Measurements from ENCODE around the gene POLR1A. TPM values are rescaled to one million over a fixed set of nuclear protein-coding genes. Genes with fewer than 3 reads are reported as not detected.

POLR1A gene
- total RNA-seq, 1 experiment from 2014 or later: 62.7 TPM

DNA sequence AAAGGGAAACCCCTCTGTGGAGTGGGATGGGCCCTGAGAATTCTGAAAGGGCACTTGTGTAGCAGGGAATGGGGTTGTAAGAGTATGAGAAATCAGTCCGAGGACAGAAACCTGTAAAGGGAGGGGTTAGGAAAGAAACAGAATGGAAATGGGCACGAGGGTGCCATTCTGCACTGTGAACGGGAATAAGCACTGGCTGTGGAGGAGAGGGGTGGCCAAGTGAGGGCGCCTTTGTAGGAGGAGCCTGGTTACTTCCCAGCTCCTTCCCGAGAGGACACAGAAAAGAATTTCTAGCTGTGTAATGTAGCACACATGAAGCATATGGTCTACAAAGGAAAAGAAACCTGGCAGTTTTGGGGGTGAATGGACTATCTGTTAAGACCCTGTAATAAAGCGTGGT, 53.4 kb downstream of the POLR1A start:
- Histone ChIP-seq H3K9me3 (ENCODE audit: control insufficient read depth, low read depth, low read length) (no peaks in the 10 kb centered on the region), H3K79me1 (ENCODE audit: insufficient read depth, low read depth, low read length, poor library complexity, severe bottlenecking) (no peaks in the 10 kb centered on the region), H2BK15ac (ENCODE audit: low read depth, low read length) (no peak overlapping the region), H2BK120ac (ENCODE audit: low read depth, low read length, poor library complexity, severe bottlenecking) (no peak overlapping the region), H3K4me2 (ENCODE audit: insufficient read depth, insufficient read length, low read length) (no peak overlapping the region), H3K4ac (ENCODE audit: low read depth, low read length) (no peak overlapping the region), H4K5ac (ENCODE audit: insufficient read length, low read depth, low read length) (no peak overlapping the region), H3K23me2 (ENCODE audit: insufficient read length, low read depth, low read length, poor library complexity, severe bottlenecking) (no peaks in the 10 kb centered on the region), H3K23ac (ENCODE audit: insufficient read length, low read depth, low read length) (no peak overlapping the region), H4K91ac (ENCODE audit: insufficient read length, low read depth, low read length) (no peak overlapping the region), H4K20me1 (ENCODE audit: control insufficient read depth, insufficient read depth, insufficient read length) (no peaks in the 10 kb centered on the region), H4K8ac (replicated peaks; ENCODE audit: insufficient read length, low read depth, low read length) (no peak overlapping the region), H2AK5ac (ENCODE audit: insufficient read length, low read length) (no peak overlapping the region), H3K9ac (ENCODE audit: extremely low read depth, insufficient read length, low read length) (no peak overlapping the region), H3K18ac (ENCODE audit: insufficient read length, low read depth, low read length) (no peak overlapping the region), H3T11ph (ENCODE audit: low read length) (no peak overlapping the region), H2AFZ (ENCODE audit: low read length) (no peak overlapping the region), H3K56ac (ENCODE audit: insufficient read length, low read depth, low read length) (no peak overlapping the region), H2BK5ac (ENCODE audit: insufficient read length, low read length) (no peak overlapping the region), H2BK12ac (ENCODE audit: insufficient read length, low read depth, low read length) (no peak overlapping the region), H3K14ac (ENCODE audit: insufficient read depth, low read length) (no peak overlapping the region), H3K27me3 (ENCODE audit: insufficient read depth, low read length) (no peaks in the 10 kb centered on the region), H3K4me1 (ENCODE audit: insufficient read depth, low read length) (no peaks in the 10 kb centered on the region), H2BK20ac (ENCODE audit: low read depth, low read length, poor library complexity, severe bottlenecking) (no peak overlapping the region), H3K79me2 (ENCODE audit: insufficient read depth, low read length) (no peaks in the 10 kb centered on the region), H3K27ac (ENCODE audit: insufficient read length, low read depth, low read length) (no peak overlapping the region)
- peaks cover 31 to 85% (median 47%) of the 10 kb centered on the region in 3 experiments; a peak in 6 of 7 replicates for H3K36me3 Mint-ChIP-seq (ENCODE audit: insufficient read depth in 1 of 3, low read depth in 3 of 3)
- H3K27ac Mint-ChIP-seq: peak overlapping the region in 1 of 3 experiments; percentile 68; a peak in 1 of 7 replicates
- peak; percentile 12 for DNase-seq
- H3K9me3 Mint-ChIP-seq: no peaks in the 10 kb centered on the region; a peak in 1 of 5 replicates
- H3K27me3 Mint-ChIP-seq (ENCODE audit: low read depth): no peaks in the 10 kb centered on the region
- TF ChIP-seq, protein P1, sequence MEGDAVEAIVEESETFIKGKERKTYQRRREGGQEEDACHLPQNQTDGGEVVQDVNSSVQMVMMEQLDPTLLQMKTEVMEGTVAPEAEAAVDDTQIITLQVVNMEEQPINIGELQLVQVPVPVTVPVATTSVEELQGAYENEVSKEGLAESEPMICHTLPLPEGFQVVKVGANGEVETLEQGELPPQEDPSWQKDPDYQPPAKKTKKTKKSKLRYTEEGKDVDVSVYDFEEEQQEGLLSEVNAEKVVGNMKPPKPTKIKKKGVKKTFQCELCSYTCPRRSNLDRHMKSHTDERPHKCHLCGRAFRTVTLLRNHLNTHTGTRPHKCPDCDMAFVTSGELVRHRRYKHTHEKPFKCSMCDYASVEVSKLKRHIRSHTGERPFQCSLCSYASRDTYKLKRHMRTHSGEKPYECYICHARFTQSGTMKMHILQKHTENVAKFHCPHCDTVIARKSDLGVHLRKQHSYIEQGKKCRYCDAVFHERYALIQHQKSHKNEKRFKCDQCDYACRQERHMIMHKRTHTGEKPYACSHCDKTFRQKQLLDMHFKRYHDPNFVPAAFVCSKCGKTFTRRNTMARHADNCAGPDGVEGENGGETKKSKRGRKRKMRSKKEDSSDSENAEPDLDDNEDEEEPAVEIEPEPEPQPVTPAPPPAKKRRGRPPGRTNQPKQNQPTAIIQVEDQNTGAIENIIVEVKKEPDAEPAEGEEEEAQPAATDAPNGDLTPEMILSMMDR (conservative IDR thresholded peaks at IDR 0.05): no peak
- H3K4me1 Mint-ChIP-seq: no peaks in the 10 kb centered on the region
- WGBS (ENCODE audit: extremely low coverage, insufficient read length, low lambda C conversion rate): no CpG with 5 or more reads among the region's 6 CpGs
- H3K4me3 Mint-ChIP-seq: no peak overlapping the region
